ENCODE results near the gene ZFP62.

The ZFP62 gene

DNA sequence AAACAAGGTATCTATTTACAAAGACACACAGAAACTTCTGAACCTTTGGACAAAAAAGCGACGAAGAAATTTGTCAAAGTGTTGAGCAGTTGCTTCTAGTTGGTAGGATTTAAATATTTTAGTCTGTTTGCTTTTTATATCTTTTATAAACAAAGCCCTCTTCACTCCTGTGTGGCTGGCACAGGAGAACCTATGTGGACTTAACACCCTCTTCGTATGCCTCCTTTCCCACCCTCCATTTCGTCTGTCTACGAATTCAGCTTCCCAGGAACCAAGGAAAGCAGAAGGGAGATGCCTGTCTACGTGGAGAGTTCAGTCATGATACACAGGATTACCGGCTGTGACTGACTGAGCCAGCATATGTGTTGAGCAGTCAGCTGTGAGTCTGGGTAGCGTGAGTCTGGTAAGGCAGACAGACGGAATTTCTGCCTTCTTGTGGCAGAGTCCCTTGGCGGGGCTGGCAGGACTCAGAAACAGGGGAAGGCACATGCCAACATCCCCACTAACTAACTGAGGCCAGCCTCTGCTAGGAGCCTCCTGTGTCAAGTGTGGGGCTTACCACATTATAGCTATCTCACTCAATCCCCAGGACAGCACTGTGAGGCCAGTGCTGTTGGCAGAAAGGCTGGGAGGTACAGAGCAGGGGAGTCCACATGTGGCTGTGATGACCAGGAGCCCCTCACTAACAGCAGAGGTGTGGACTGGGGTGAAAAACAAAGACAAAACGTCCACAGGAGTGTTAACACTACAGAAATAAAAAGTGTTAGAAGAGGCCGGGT, 13.9 kb upstream of the ZFP62 start:
- no peaks in the 10 kb centered on the region for H3K36me3 ChIP-seq (ENCODE audit: insufficient read depth, low read length)
- no peak overlapping the region for H3K4me2 ChIP-seq (ENCODE audit: low read length)
- H3K9me2 ChIP-seq (ENCODE audit: low read depth, low read length) = no peaks in the 10 kb centered on the region
- no peaks in the 10 kb centered on the region for H3F3A ChIP-seq (ENCODE audit: insufficient read depth, low read length)
- H3K27ac ChIP-seq (ENCODE audit: low read depth, low read length, poor library complexity, severe bottlenecking) = no peak overlapping the region
- H4K20me1 ChIP-seq (ENCODE audit: insufficient read depth, low read length) = no peaks in the 10 kb centered on the region
- H3K9me3 ChIP-seq (ENCODE audit: low read length) = no peaks in the 10 kb centered on the region
- H3K27me3 ChIP-seq (ENCODE audit: insufficient read depth, low read length) = no peaks in the 10 kb centered on the region
- no peak overlapping the region for H3K4me3 ChIP-seq (ENCODE audit: low read depth, low read length, poor library complexity, severe bottlenecking)
- no peak overlapping the region for H2AFZ ChIP-seq (ENCODE audit: low read length)
- no peaks in the 10 kb centered on the region for H3K79me2 ChIP-seq (ENCODE audit: insufficient read depth, low read length)
- H3K4me1 ChIP-seq (ENCODE audit: insufficient read depth, low read length, severe bottlenecking) = peaks cover 23% of the 10 kb centered on the region
- H3K9ac ChIP-seq (ENCODE audit: low read length) = no peak overlapping the region
- TF ChIP-seq EZH2 (IDR thresholded peaks at IDR 0.05; ENCODE audit: borderline replicate concordance, low read length) = no peak
- TF ChIP-seq, protein P1, sequence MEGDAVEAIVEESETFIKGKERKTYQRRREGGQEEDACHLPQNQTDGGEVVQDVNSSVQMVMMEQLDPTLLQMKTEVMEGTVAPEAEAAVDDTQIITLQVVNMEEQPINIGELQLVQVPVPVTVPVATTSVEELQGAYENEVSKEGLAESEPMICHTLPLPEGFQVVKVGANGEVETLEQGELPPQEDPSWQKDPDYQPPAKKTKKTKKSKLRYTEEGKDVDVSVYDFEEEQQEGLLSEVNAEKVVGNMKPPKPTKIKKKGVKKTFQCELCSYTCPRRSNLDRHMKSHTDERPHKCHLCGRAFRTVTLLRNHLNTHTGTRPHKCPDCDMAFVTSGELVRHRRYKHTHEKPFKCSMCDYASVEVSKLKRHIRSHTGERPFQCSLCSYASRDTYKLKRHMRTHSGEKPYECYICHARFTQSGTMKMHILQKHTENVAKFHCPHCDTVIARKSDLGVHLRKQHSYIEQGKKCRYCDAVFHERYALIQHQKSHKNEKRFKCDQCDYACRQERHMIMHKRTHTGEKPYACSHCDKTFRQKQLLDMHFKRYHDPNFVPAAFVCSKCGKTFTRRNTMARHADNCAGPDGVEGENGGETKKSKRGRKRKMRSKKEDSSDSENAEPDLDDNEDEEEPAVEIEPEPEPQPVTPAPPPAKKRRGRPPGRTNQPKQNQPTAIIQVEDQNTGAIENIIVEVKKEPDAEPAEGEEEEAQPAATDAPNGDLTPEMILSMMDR (IDR thresholded peaks at IDR 0.05; ENCODE audit: low read length) = no peak

DNA sequence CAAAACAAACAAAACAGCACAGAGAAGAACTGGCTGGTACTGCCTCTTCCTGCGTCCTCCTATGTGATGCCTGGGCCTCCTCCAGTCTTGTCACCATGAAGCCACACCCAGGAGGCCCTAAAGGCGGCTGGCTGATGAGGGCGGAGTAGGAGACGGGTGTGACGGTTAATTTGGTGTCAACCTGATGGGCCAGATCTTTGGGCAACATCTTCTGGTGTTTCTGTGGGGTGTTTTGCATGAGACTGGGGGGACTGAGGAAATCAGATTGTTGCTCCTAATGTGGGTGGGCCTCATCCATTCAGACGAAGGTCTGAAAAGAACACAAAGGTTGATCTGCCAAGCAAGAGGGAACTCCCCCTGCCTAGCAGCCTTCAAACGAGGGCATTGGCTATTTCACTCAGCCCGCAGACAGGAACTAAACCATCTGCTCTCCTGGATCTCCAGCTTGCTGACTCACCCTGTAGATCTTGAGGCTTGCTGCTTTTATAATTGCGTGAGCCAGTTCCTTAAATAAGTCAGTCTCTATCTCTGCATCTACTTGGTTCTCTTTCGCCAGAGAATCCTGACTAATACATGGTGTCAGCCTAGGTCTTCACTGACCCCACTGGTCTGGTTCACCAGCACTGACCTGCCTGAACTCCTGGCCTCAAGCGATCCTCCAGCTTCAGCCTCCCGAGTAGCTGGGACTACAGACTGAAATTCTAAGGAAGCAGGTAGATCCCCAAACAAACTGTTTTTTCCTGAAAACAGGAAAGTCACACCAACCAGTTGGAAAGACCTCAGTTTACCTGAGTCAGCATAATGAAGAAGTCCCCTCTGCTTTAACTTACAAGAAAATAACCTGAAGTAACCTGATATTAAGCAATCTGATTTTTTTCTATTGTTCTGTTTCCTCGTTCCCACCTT, 12.8 kb upstream of the ZFP62 start:
- Histone ChIP-seq H3K9me3 (ENCODE audit: low read length) (no peaks in the 10 kb centered on the region), H3K9me2 (ENCODE audit: low read depth, low read length) (no peaks in the 10 kb centered on the region), H3K36me3 (ENCODE audit: insufficient read depth, low read length) (no peaks in the 10 kb centered on the region), H3K79me2 (ENCODE audit: insufficient read depth, low read length) (no peaks in the 10 kb centered on the region), H3K4me3 (ENCODE audit: low read depth, low read length, poor library complexity, severe bottlenecking) (no peak overlapping the region), H3K4me2 (ENCODE audit: low read length) (peak overlapping the region; percentile 5; the same call in 1 of the 2 replicates), H3F3A (ENCODE audit: insufficient read depth, low read length) (no peaks in the 10 kb centered on the region), H4K20me1 (ENCODE audit: insufficient read depth, low read length) (no peaks in the 10 kb centered on the region), H2AFZ (ENCODE audit: low read length) (0 out of 2 replicates have a peak overlapping the region, but pooled peaks have one; percentile 43), H3K27me3 (ENCODE audit: insufficient read depth, low read length) (no peaks in the 10 kb centered on the region), H3K27ac (ENCODE audit: low read depth, low read length, poor library complexity, severe bottlenecking) (peak overlapping the region; percentile 37), H3K9ac (ENCODE audit: low read length) (no peak overlapping the region), H3K4me1 (ENCODE audit: insufficient read depth, low read length, severe bottlenecking) (peaks cover 23% of the 10 kb centered on the region)
- TF ChIP-seq, protein P1 (IDR thresholded peaks at IDR 0.05; ENCODE audit: low read length) = no peak
- no peak for TF ChIP-seq EZH2 (IDR thresholded peaks at IDR 0.05; ENCODE audit: borderline replicate concordance, low read length)

DNA sequence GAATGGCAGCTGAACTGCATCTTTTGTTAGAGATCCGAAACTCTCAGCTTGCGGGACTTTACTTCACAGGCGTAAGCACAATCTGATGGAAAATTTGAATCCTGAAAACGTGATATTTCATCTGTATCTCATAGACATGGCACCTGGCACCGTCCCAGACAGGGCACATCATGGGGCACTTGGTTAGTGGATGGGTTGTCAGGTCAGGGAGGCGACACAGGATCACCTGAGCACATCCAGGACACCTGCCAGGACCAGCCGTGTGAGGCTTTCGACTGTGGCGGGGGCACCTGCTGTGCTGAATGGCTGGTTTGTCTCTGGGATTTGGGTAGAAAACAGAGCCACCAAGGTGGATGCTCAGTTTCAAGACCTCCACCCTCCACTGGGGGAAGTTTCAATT, 11.3 kb upstream of the ZFP62 start:
- Histone ChIP-seq H3K9me3 (ENCODE audit: low read length) (no peaks in the 10 kb centered on the region), H4K20me1 (ENCODE audit: insufficient read depth, low read length) (no peaks in the 10 kb centered on the region), H3K27me3 (ENCODE audit: insufficient read depth, low read length) (no peaks in the 10 kb centered on the region), H3K4me1 (ENCODE audit: insufficient read depth, low read length, severe bottlenecking) (peaks cover 31% of the 10 kb centered on the region), H3F3A (ENCODE audit: insufficient read depth, low read length) (no peaks in the 10 kb centered on the region), H3K9me2 (ENCODE audit: low read depth, low read length) (no peaks in the 10 kb centered on the region), H3K4me3 (ENCODE audit: low read depth, low read length, poor library complexity, severe bottlenecking) (no peak overlapping the region), H3K79me2 (ENCODE audit: insufficient read depth, low read length) (no peaks in the 10 kb centered on the region), H3K4me2 (ENCODE audit: low read length) (no peak overlapping the region), H3K27ac (ENCODE audit: low read depth, low read length, poor library complexity, severe bottlenecking) (no peak overlapping the region), H2AFZ (ENCODE audit: low read length) (no peak overlapping the region), H3K36me3 (ENCODE audit: insufficient read depth, low read length) (no peaks in the 10 kb centered on the region), H3K9ac (ENCODE audit: low read length) (no peak overlapping the region)
- TF ChIP-seq, protein P1 (IDR thresholded peaks at IDR 0.05; ENCODE audit: low read length) = no peak
- TF ChIP-seq EZH2 (IDR thresholded peaks at IDR 0.05; ENCODE audit: borderline replicate concordance, low read length) = no peak

Measured in OCI-LY1 (cell line).